Right lobe of liver (tissue), 4 donors: ENCODE results near the gene FTL.

ENCODE experiments used
- POLR2A ChIP-seq: fragments of 450-650 bp; IDR thresholded peaks from one replicate; pipeline ENCODE4 v1.6.1; 2017; ENCODE audit warnings: antibody characterized with exemption, mild to moderate bottlenecking
- TF ChIP-seq, protein P1 (sequence below), 4 donors: fragments of 200-600 bp in 3 of 4; fragments of 450-650 bp in 1 of 4; IDR thresholded peaks; one replicate each; pipeline versions ENCODE4 v1.5.1 to v1.8.0; 2016 to 2022; ENCODE audit warnings: antibody characterized with exemption in 4 of 4, mild to moderate bottlenecking in 2 of 4
- donor health status: DM: no; HTN: no; CAD: no.
- donor health status: DM: no; HTN: no; CAD: no.
- donor health status: DM: no; HTN: yes; CAD: no.

- TF ChIP-seq, protein P1, sequence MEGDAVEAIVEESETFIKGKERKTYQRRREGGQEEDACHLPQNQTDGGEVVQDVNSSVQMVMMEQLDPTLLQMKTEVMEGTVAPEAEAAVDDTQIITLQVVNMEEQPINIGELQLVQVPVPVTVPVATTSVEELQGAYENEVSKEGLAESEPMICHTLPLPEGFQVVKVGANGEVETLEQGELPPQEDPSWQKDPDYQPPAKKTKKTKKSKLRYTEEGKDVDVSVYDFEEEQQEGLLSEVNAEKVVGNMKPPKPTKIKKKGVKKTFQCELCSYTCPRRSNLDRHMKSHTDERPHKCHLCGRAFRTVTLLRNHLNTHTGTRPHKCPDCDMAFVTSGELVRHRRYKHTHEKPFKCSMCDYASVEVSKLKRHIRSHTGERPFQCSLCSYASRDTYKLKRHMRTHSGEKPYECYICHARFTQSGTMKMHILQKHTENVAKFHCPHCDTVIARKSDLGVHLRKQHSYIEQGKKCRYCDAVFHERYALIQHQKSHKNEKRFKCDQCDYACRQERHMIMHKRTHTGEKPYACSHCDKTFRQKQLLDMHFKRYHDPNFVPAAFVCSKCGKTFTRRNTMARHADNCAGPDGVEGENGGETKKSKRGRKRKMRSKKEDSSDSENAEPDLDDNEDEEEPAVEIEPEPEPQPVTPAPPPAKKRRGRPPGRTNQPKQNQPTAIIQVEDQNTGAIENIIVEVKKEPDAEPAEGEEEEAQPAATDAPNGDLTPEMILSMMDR (IDR thresholded peaks at IDR 0.05) = no peak
- TF ChIP-seq POLR2A = no peak
Measured at GRCh38 chr19:48945415-48945814, 19.7 kb upstream of the FTL start.
